AG20443 (cell line): ENCODE data around the gene SYNPO2L.
"Not testable (repeated sequence)": the region's sequence is repeated elsewhere in the genome, so short reads cannot be mapped to it uniquely, and the experiment has no call there.

Source experiments
- DNase-seq: peaks from one replicate; pipeline ENCODE4 v3.0.0; 2012; ENCODE audit warnings: low spot score, mixed read lengths

SYNPO2L gene

GRCh38 chr10:73617143-73617542 is 38.7 kb downstream of the SYNPO2L start:
- DNase-seq: not testable (repeated sequence)

DNA sequence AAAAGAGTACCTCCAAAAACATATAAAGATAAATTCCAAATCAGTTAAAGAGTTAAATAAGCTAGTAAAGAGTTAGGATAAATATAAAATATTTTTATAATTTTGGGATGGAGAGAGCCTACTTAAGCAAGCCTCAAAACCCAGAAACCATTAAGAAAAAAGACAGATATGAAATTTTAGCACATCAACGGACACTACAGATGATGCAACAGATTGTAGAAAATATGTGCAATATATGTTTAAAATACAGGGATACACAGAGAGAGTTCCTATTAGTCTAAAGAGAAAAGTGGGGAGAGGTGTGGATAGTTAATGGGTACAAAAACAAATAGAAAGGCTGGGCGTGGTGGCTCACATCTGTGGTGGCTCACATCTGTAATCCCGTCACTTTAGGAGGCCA is 41.1 kb downstream of the SYNPO2L start:
- no peak for DNase-seq

DNA sequence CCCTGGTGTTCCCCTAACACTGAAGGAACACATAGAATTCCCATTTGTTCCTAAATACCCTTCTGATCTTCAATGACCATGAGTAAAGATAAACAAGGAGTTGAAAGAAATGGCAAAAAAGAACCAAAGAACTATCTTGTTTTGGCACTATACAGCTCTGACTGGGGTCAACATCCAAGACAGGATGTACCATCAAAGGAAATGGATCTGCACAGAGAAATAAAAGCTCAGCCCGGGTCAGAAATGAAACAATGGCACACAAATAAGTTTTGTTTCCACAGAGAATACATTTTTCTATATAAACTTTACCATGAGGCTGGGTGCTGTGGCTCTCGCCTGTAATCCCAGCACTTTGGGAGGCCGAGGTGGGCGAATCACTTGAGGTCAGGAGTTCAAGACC is 46.7 kb downstream of the SYNPO2L start:
- no peak for DNase-seq

DNA sequence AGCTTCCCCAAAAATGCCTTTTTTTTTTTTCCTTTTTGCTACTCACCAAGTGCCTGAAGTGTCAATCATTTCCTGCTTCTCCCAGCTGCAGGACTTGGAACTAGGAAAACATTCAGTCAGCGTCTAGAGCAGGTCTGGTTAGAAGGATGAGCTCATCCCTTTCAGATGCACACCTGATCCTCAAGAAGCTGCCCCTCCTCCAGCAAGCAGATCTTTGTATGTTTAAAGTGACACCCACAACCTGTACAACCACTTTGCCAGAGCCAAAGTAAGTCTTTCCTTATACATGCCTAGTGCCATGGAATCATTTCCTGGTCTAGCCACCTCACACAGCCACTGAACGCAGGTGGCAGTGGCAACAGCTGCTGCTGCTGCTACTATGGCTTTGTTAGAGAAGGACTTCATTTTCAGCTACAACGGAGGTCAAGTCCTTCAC is 54.3 kb downstream of the SYNPO2L start:
- no peak for DNase-seq

GRCh38 chr10:73597346-73597745 is 58.5 kb downstream of the SYNPO2L start:
- no peak for DNase-seq
